ENCODE data around the gene RALGAPA1.

RALGAPA1 gene

DNA sequence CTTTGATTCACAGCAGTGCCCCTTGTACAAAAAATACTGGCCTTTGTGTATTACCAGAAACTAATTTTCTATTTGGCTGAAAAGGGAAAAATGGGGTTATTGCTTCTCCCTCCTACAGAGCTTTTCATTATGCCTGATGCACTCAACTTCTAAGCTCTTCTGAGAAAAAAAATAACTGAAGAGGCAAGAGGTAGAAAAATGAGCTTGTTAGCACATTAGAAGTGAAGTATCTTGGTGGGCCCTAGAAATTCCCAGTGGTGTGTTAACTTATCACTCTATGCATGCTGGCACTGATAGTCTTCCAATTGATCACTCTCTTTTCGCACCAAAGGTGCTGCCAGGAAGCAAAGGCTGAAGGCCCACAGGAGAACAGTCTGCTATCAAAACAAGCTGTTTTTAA is 258.0 kb downstream of the RALGAPA1 start:
- Histone ChIP-seq H3K4me1 (ENCODE audit: control insufficient read depth, insufficient read depth, low read length, unreplicated experiment) (peaks cover 9% of the 10 kb centered on the region), H3K36me3 (ENCODE audit: insufficient read depth, low read length) (no peaks in the 10 kb centered on the region), H3K79me2 (ENCODE audit: control insufficient read depth, insufficient read depth, low read length, unreplicated experiment) (no peaks in the 10 kb centered on the region), H3K27ac (ENCODE audit: low read depth, low read length) (no peak overlapping the region), H3K27me3 (ENCODE audit: insufficient read depth, low read length) (no peaks in the 10 kb centered on the region), H2AFZ (ENCODE audit: low read length, unreplicated experiment) (no peak overlapping the region), H3K4me3 (ENCODE audit: low read depth, low read length) (no peak overlapping the region)

DNA sequence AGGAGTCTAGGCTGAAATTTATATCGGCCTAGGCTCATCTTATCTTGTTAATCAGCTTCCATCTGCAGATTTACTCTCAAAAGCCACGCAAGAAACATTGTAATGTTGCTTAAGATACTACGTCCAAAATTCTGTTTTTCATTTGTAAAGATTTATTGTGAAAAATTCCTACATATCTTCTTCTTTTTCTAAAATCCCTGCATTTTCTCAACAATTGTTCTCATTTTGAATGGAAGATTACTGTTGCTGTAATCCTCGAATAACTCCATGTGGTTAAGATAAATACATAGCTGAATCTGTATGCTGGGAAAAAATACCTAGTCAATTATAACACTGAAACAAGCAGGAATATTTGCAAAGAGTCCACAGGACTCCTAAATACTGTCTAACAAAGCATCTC is 259.5 kb downstream of the RALGAPA1 start:
- H3K79me2 ChIP-seq (ENCODE audit: control insufficient read depth, insufficient read depth, low read length, unreplicated experiment), result no peaks in the 10 kb centered on the region
- H3K27ac ChIP-seq (ENCODE audit: low read depth, low read length), result no peak overlapping the region
- no peaks in the 10 kb centered on the region for H3K27me3 ChIP-seq (ENCODE audit: insufficient read depth, low read length)
- no peak overlapping the region for H3K4me3 ChIP-seq (ENCODE audit: low read depth, low read length)
- H3K36me3 ChIP-seq (ENCODE audit: insufficient read depth, low read length), result no peaks in the 10 kb centered on the region
- H2AFZ ChIP-seq (ENCODE audit: low read length, unreplicated experiment), result no peak overlapping the region
- peaks cover 9% of the 10 kb centered on the region for H3K4me1 ChIP-seq (ENCODE audit: control insufficient read depth, insufficient read depth, low read length, unreplicated experiment)

DNA sequence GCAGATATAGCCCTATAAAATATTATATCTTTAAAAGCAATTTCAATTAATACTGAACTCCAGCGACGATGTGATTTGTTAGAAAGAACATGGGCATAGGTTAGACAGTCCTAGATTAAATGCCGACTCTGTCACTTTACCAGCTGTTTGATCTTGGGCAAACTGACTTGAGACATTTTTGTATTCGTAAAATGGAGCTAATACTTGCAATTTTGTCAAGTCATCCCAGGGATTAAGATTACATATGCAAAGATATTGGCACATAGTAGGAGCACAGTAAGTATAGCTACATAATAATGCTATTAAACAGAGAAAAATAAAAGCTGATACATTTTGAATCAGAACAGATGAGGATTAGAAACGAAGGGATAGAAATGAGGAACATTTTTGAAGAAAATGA is 266.1 kb downstream of the RALGAPA1 start:
- H3K4me3 ChIP-seq (ENCODE audit: low read depth, low read length), result no peak overlapping the region
- H3K79me2 ChIP-seq (ENCODE audit: control insufficient read depth, insufficient read depth, low read length, unreplicated experiment), result no peaks in the 10 kb centered on the region
- no peaks in the 10 kb centered on the region for H3K27me3 ChIP-seq (ENCODE audit: insufficient read depth, low read length)
- no peak overlapping the region for H3K27ac ChIP-seq (ENCODE audit: low read depth, low read length)
- no peaks in the 10 kb centered on the region for H3K36me3 ChIP-seq (ENCODE audit: insufficient read depth, low read length)
- no peak overlapping the region for H2AFZ ChIP-seq (ENCODE audit: low read length, unreplicated experiment)
- no peaks in the 10 kb centered on the region for H3K4me1 ChIP-seq (ENCODE audit: control insufficient read depth, insufficient read depth, low read length, unreplicated experiment)

DNA sequence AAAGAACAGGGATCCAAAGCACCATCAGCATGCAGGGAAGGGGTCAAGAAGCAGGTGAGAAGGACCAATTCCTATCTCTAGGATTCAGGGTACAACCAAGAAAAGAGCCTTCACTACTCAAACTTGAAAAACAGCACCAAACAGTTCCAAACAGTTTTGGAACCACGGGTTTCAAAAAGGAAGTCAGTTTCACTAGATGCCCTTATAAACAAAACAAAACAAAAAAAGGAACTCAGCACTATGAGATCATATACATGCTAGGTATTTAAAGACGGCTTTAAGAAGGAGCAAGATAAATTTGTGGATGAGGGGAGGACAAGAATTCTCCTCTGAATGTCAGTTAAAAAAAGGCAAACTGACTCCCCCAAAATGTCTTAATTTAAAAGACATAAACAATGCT is 269.1 kb downstream of the RALGAPA1 start:
- Histone ChIP-seq H3K36me3 (ENCODE audit: insufficient read depth, low read length) (peaks cover 2% of the 10 kb centered on the region; the same call in 1 of the 2 replicates), H2AFZ (ENCODE audit: low read length, unreplicated experiment) (no peak overlapping the region), H3K79me2 (ENCODE audit: control insufficient read depth, insufficient read depth, low read length, unreplicated experiment) (no peaks in the 10 kb centered on the region), H3K4me3 (ENCODE audit: low read depth, low read length) (no peak overlapping the region), H3K27ac (ENCODE audit: low read depth, low read length) (no peak overlapping the region), H3K27me3 (ENCODE audit: insufficient read depth, low read length) (peaks cover 16% of the 10 kb centered on the region), H3K4me1 (ENCODE audit: control insufficient read depth, insufficient read depth, low read length, unreplicated experiment) (no peaks in the 10 kb centered on the region)

DNA sequence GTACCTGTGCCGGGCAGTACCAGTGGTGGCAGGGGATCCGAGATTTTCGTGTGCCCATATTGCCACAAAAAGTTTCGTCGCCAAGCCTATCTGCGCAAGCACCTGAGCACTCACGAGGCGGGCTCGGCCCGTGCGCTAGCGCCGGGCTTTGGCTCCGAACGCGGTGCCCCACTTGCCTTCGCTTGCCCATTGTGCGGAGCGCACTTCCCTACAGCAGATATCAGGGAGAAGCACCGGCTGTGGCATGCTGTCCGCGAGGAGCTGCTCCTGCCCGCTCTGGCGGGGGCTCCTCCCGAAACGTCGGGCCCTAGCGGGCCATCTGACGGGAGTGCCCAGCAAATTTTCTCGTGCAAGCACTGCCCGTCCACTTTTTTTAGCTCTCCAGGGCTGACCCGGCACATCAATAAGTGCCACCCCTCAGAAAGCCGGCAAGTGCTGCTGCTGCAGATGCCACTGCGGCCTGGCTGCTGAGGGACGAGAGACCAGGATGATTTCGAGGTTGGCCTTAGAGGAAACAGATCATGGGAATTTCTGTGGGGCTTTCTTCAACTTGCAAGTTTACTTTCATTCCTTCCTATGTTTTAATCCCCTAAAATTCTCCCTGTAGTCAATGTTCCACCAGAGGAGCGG is 273.5 kb downstream of the RALGAPA1 start:
- Histone ChIP-seq H3K4me3 (ENCODE audit: low read depth, low read length) (peak overlapping the region; percentile 50), H3K27me3 (ENCODE audit: insufficient read depth, low read length) (peaks cover 59% of the 10 kb centered on the region), H3K4me1 (ENCODE audit: control insufficient read depth, insufficient read depth, low read length, unreplicated experiment) (no peaks in the 10 kb centered on the region), H2AFZ (ENCODE audit: low read length, unreplicated experiment) (no peak overlapping the region), H3K27ac (ENCODE audit: low read depth, low read length) (no peak overlapping the region), H3K79me2 (ENCODE audit: control insufficient read depth, insufficient read depth, low read length, unreplicated experiment) (no peaks in the 10 kb centered on the region), H3K36me3 (ENCODE audit: insufficient read depth, low read length) (peaks cover 2% of the 10 kb centered on the region; the same call in 1 of the 2 replicates)

DNA sequence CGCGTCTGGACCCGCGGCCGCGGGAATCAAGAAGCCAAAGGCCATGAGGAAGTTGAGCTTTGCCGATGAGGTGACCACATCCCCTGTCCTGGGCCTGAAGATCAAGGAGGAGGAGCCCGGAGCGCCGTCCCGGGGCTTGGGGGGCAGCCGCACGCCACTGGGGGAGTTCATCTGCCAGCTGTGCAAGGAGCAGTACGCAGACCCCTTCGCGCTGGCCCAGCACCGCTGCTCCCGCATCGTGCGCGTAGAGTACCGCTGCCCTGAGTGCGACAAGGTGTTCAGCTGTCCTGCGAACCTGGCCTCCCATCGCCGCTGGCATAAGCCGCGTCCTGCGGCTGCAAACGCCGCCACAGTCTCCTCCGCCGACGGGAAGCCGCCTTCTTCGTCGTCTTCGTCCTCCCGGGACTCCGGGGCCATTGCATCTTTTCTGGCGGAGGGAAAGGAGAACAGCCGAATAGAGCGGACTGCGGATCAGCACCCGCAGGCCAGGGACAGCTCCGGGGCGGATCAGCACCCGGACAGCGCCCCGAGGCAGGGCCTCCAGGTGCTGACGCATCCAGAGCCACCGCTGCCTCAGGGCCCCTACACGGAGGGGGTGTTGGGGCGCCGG is 274.1 kb downstream of the RALGAPA1 start:
- Histone ChIP-seq H3K4me1 (ENCODE audit: control insufficient read depth, insufficient read depth, low read length, unreplicated experiment) (no peaks in the 10 kb centered on the region), H3K79me2 (ENCODE audit: control insufficient read depth, insufficient read depth, low read length, unreplicated experiment) (no peaks in the 10 kb centered on the region), H2AFZ (ENCODE audit: low read length, unreplicated experiment) (no peak overlapping the region), H3K36me3 (ENCODE audit: insufficient read depth, low read length) (peaks cover 2% of the 10 kb centered on the region; the same call in 1 of the 2 replicates), H3K4me3 (ENCODE audit: low read depth, low read length) (peak overlapping the region; percentile 79), H3K27ac (ENCODE audit: low read depth, low read length) (no peak overlapping the region), H3K27me3 (ENCODE audit: insufficient read depth, low read length) (peaks cover 66% of the 10 kb centered on the region)

DNA sequence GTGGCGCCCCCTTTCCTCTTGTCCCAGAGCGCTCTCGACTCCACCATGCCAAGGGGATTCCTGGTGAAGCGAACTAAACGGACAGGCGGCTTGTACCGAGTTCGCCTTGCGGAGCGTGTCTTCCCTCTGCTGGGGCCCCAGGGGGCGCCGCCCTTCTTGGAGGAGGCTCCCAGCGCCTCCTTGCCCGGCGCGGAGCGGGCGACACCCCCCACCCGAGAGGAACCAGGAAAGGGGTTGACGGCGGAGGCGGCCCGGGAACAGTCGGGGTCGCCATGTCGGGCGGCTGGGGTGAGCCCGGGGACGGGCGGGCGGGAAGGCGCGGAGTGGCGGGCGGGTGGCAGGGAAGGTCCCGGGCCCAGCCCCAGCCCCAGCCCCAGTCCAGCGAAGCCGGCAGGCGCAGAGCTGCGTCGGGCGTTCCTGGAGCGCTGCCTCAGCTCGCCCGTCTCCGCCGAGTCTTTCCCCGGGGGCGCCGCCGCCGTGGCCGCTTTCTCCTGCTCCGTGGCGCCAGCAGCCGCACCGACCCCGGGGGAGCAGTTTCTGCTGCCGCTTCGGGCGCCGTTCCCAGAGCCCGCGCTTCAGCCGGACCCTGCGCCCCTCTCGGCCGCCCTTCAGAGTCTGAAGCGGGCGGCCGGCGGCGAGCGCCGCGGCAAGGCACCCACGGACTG is 274.8 kb downstream of the RALGAPA1 start:
- Histone ChIP-seq H3K36me3 (ENCODE audit: insufficient read depth, low read length) (peaks cover 2% of the 10 kb centered on the region; the same call in 1 of the 2 replicates), H3K27ac (ENCODE audit: low read depth, low read length) (no peak overlapping the region), H3K79me2 (ENCODE audit: control insufficient read depth, insufficient read depth, low read length, unreplicated experiment) (no peaks in the 10 kb centered on the region), H3K27me3 (ENCODE audit: insufficient read depth, low read length) (peaks cover 72% of the 10 kb centered on the region), H3K4me1 (ENCODE audit: control insufficient read depth, insufficient read depth, low read length, unreplicated experiment) (no peaks in the 10 kb centered on the region), H3K4me3 (ENCODE audit: low read depth, low read length) (peak overlapping the region; percentile 79), H2AFZ (ENCODE audit: low read length, unreplicated experiment) (peak overlapping the region; percentile 66)

DNA sequence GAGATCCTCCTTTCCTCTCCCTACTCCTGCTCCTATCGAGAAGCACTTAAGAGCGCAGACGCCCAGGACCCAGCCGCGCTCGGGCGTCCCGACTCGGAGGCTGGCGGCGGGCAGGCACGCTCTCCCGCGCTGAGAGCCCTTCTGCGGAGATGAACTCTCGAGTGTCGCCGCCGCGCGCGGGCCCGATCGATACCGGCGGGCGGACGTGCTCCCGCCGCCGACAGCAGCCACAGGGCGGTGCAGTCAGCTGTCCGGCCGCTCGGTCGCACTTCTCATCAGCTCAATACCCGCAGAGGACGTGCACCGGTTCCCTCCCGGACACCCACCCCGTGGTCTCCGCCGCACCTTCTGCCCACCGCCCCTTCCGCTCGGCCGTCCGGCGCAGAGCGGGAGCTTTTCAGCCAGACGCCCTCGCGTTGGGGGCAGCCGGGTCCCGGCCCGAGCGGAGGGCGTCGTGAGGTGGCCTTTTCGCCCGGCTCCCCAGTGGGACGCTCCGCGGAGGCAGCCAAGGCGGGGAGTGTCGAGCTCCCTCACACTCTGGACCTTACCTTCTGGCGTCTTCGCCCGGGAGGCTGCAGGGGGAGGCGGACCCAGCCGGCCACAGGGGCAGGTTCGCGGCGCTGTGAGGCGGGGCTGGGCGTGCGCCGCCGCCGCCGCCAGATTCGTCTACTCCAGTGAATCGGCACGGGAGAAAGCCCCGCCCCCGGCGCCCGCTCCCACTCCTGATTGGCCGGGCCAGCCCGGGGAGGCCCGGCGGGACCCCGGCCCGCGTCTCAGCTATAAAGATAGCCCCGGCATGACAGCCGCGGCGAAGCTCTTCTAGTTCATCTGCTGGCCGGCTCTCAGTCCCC is 275.5 kb downstream of the RALGAPA1 start, which contains the start of gene INSM2:
Gene INSM2 (plus strand): TSS at position 808 of the 851 bp plus-strand sequence. CDS start 89 bp downstream, outside the sequence.
- Histone ChIP-seq H3K27ac (ENCODE audit: low read depth, low read length) (no peak within 1 kb of the TSS), H3K4me3 (ENCODE audit: low read depth, low read length) (peak within 1 kb of the TSS; percentile 79), H3K36me3 (ENCODE audit: insufficient read depth, low read length) (peaks cover 2% of the 10 kb centered on the region; the same call in 1 of the 2 replicates), H2AFZ (ENCODE audit: low read length, unreplicated experiment) (peak within 1 kb of the TSS; percentile 70), H3K79me2 (ENCODE audit: control insufficient read depth, insufficient read depth, low read length, unreplicated experiment) (no peaks in the 10 kb centered on the region), H3K4me1 (ENCODE audit: control insufficient read depth, insufficient read depth, low read length, unreplicated experiment) (no peaks in the 10 kb centered on the region), H3K27me3 (ENCODE audit: insufficient read depth, low read length) (peaks cover 79% of the 10 kb centered on the region)

DNA sequence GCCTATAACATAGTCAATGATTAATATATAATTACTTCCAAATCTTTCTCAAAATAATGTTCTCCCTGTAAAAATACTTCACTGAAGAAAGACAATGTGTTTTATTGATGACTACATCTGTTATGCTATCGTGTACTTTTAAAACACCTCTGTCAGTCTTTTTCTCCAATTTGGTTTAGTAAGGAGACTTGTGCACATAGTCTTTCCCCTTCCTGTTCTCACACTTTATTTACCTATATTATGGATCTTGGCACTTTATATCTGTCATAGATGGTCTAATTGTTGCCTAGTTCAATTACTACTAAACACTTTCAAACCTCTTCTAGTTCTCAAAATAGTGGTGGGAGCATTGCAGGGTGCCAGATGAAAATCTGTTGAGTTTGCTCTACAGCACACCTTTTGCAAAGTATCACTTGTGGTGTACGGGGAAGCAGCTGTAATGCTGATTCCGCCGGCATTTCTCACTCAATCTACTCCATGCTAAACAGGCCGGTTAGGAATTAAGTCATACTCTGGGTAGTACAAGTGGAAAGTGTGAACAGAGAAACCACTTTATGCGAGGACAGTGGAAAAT is 276.2 kb downstream of the RALGAPA1 start:
- H3K4me1 ChIP-seq (ENCODE audit: control insufficient read depth, insufficient read depth, low read length, unreplicated experiment), result no peaks in the 10 kb centered on the region
- no peaks in the 10 kb centered on the region for H3K79me2 ChIP-seq (ENCODE audit: control insufficient read depth, insufficient read depth, low read length, unreplicated experiment)
- peaks cover 2% of the 10 kb centered on the region; the same call in 1 of the 2 replicates for H3K36me3 ChIP-seq (ENCODE audit: insufficient read depth, low read length)
- no peak overlapping the region for H2AFZ ChIP-seq (ENCODE audit: low read length, unreplicated experiment)
- H3K27me3 ChIP-seq (ENCODE audit: insufficient read depth, low read length), result peaks cover 85% of the 10 kb centered on the region
- H3K4me3 ChIP-seq (ENCODE audit: low read depth, low read length), result peak overlapping the region; percentile 79
- no peak overlapping the region for H3K27ac ChIP-seq (ENCODE audit: low read depth, low read length)

Data from ACC112 (cell line).